Astrocyte of the cerebellum (primary cell): ENCODE measurements around the gene YAP1.
A peak's percentile ranks its signal among the peaks of the same experiment; 100 is the strongest.

Experiments used
- DNase-seq: peaks from one replicate; pipeline ENCODE4 v3.0.0-alpha.2; 2011; ENCODE audit warnings: low read depth
- H3K4me3 ChIP-seq: 2 replicates; pipeline ENCODE4 v1.5.1; 2011; ENCODE audit warnings: mild to moderate bottlenecking, low read depth, low read length, moderate library complexity
- in situ Hi-C: cut with HindIII; loops from 2 replicates; pipeline ENCODE4 v1.10.0; 2017; ENCODE audit warnings: low sequenced_read_pairs
- TF ChIP-seq, protein P1 (sequence below): IDR thresholded peaks from 2 replicates; pipeline ENCODE4 v1.5.1; 2012; ENCODE audit warnings: low read length, low read depth, moderate library complexity, mild to moderate bottlenecking; ENCODE audit errors: missing control alignments

Gene YAP1

DNA sequence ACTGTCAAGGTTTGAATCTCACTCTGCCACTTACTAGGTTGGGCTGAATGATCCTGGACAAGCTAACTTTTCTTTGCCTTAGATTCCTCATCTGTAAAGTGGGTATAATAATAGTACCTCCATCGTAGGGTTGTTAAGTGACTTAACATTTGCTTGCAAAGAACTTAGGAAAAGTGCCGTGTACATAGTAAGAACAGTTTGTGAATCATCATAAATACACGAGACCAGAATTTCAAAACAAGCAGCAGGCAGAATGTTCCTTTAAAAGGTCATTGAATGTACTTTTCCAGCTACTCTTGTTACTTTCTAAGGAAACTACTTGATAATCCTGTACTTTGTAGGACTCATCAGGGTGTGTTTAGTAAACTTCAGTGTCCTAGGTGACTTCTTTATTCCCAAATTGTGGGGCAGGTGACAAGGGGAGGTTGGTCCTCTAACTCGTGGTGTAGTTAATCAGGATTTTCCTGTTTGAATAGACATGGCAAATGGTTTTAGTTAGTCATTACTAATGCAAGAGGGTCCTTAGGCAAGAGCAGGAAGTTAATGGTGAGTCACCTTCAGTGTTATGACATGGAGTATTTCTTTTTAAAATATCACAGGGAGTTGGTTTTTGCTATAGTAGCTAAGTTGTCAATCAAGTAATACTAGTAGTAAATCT lies 67.9 kb downstream of the YAP1 start:
- TF ChIP-seq, protein P1, sequence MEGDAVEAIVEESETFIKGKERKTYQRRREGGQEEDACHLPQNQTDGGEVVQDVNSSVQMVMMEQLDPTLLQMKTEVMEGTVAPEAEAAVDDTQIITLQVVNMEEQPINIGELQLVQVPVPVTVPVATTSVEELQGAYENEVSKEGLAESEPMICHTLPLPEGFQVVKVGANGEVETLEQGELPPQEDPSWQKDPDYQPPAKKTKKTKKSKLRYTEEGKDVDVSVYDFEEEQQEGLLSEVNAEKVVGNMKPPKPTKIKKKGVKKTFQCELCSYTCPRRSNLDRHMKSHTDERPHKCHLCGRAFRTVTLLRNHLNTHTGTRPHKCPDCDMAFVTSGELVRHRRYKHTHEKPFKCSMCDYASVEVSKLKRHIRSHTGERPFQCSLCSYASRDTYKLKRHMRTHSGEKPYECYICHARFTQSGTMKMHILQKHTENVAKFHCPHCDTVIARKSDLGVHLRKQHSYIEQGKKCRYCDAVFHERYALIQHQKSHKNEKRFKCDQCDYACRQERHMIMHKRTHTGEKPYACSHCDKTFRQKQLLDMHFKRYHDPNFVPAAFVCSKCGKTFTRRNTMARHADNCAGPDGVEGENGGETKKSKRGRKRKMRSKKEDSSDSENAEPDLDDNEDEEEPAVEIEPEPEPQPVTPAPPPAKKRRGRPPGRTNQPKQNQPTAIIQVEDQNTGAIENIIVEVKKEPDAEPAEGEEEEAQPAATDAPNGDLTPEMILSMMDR, result no peak
- DNase-seq, result peak; percentile 51
- in situ Hi-C loops, result no loop called here
- H3K4me3 ChIP-seq, result no peak overlapping the region

DNA sequence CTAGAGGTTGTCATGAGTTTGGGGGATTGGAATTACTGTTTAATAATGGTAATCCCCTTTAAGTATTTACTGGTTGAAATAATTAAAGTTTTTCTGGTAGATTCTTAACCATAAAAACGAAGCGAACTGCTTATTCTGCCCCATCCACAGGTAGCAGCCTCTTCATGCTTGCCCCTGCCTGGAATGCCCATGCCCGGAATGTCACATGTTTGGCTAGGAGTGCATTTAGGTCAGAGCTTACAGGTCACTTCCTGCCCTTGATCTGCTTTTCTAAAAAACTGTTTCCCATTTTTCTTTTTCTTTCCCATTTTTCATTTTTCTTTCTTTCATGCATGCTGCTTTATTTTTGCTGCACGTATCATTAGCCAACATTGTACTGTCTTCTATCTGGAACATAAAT lies 69.1 kb downstream of the YAP1 start:
- H3K4me3 ChIP-seq, result no peak overlapping the region
- TF ChIP-seq, protein P1, result no peak
- no peak for DNase-seq
- in situ Hi-C loops, result no loop called here

DNA sequence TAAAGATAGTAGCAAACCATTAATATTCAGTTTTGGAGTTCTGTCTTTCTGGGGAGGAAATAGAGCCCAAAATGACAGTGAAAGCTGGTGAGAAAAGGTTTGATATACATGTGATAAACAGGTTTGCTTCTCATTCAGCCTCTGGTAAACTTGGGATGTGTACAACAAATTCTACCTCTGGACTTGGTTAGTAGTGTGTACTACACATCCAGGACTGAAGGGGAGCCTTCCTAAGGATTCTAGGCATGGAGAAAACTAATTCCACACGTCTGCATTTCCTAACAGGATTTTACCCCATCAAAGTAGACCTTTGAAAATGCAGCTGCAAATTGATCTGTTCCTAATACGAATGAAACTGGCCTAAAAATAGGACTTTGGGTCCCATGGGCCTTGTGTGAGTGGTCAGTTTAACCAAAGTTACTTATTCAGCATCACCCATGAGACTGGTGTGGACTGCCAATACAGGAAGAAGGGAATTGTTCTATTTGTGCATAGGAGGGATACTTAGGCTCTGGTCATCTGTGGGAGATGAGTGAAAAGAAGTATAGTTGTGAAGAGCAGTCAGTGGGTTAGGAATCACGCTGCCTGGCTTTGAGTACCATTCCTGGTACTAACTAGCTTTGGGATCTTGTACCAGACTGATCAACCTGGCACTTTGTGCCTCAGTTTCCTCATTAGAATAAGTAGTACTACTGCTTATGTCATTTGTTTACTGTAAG lies 74.2 kb downstream of the YAP1 start:
- in situ Hi-C loops, result no loop called here
- TF ChIP-seq, protein P1, result no peak
- no peak for DNase-seq
- H3K4me3 ChIP-seq, result no peak overlapping the region

DNA sequence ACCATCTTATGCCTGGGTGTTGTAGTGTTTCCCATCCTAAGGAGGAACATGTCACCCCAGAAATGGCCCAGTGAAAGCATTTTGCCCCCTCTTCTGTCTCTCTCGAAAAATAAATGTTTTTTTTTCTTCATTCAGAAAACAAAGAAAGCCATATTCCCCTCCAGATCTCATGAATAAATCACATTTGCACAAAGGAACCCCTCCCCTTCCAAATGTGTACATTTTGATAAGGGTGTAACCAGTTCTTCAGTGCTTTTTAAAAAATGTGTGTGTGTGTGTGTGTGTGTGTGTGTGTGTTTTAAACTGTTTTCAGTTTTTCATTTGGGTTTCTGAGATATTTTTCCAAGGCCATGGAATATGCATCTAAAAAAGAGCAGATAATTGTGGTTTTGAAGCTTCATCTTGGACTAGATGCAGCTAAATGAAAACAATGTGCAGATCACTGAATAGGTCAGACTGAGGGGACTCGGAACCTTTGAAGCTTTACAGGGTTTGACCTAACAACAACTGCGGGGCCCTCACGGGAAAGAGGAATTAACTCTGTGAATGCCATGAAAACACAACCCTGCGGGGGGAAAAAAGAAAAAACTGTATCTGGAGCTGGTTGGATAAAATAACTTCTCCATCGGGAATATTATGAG lies 76.4 kb downstream of the YAP1 start:
- in situ Hi-C loops, result no loop called here
- TF ChIP-seq, protein P1, result no peak
- no peak overlapping the region for H3K4me3 ChIP-seq
- DNase-seq, result no peak

DNA sequence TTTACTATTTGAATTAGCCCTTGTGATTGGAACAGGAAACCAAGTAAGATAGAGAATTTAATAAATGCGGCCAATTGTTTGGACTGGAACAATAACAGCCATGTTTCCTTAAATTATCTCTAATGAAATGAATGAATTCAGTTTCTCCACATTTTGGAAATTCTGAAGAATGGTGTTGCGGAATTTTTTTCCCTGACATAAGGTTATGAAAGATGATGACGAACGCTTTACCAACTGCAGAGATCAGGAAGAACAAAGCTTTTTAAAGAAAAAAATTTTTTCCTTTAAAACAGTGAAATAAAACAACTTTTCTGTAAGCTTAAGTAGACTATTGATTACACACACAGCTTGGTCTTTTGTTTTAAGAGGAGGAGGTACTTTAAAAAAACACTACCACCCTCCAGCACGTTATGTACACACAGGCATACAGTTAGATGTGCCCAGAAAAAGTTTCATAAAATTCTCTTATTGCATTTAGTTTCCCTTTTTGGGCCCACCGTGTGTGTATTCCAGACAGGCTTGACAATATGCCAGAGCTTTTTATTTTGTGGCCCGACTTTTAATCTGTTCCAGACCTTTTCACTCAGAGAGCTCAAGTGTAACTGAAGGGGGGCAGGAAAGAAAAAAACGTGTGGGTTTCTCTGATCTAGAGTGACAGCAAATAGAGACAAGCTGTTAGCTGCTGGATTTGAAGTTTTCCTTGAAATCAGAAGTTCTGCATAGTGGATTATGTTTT lies 77.3 kb downstream of the YAP1 start:
- in situ Hi-C loops, result no loop called here
- no peak overlapping the region for H3K4me3 ChIP-seq

DNA sequence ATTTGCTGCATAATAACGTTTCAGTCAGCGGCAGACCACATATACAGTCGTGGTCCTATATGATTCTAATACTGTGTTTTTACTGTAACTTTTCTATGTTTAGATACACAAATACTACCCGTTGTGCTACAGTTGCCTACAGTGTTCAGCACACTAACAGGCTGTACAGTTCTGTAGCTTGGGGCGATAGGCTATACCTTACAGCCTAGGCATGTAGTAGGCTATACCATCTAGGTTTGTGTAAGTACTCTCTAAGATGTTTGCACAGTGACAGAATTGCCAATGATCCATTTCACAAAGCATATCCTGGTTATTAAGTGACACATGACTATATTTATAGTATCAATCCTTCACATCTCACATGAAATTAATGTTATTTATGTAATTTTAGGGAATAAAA lies 78.2 kb downstream of the YAP1 start:
- TF ChIP-seq, protein P1, result no peak
- no peak overlapping the region for H3K4me3 ChIP-seq
- in situ Hi-C loops, result no loop called here
- DNase-seq, result no peak

More for the DNA sequence above, 77.3 kb downstream of the YAP1 start:
- DNase-seq, result peak; percentile 57
- TF ChIP-seq, protein P1, result no peak
